SK-N-MC (cell line): ENCODE measurements around the gene E2F4.

ENCODE experiments used
- DNase-seq: peaks from one replicate; pipeline ENCODE4 v3.0.0-alpha.2; 2011; ENCODE audit warnings: low read depth, low spot score
- H3K27ac ChIP-seq: fragments of 200-600 bp; sonication (generic); 2 replicates; pipeline ENCODE4 v1.5.1; 2016; ENCODE audit warnings: mixed run types
- H3K36me3 ChIP-seq: fragments of 200-600 bp; sonication (generic); 2 replicates; pipeline ENCODE4 v1.6.1; 2017; ENCODE audit warnings: antibody characterized with exemption, low read length, mixed read lengths; ENCODE audit not compliant: insufficient read depth
- H3K4me3 ChIP-seq: fragments of 200-600 bp; sonication (generic); 2 replicates; pipeline ENCODE4 v1.5.1; 2016
- H3K9ac ChIP-seq: fragments of 200-600 bp; sonication (generic); 2 replicates; pipeline ENCODE4 v1.8.0; 2017; ENCODE audit warnings: mixed run types, mixed read lengths; ENCODE audit not compliant: insufficient read length
- H3K9me3 ChIP-seq: fragments of 200-600 bp; sonication (generic); 2 replicates; pipeline ENCODE4 v1.6.1; 2017; ENCODE audit warnings: low read depth, mild to moderate bottlenecking, antibody characterized with exemption, low read length, moderate library complexity, mixed read lengths
- EZH2 ChIP-seq: fragments of 200-600 bp; sonication (generic); IDR thresholded peaks from one replicate; pipeline ENCODE4 v1.6.1; 2017; ENCODE audit warnings: antibody characterized with exemption
- FOXP2 ChIP-seq: optimal IDR thresholded peaks from 2 replicates; pipeline ENCODE3; 2011; ENCODE audit warnings: mild to moderate bottlenecking, moderate library complexity; ENCODE audit not compliant: insufficient read depth; ENCODE audit errors: extremely low read length, control extremely low read depth
- POLR2AphosphoS5 ChIP-seq: IDR thresholded peaks from 2 replicates; pipeline ENCODE4 v1.6.1; 2012; ENCODE audit warnings: mild to moderate bottlenecking, low read depth, low read length, borderline replicate concordance

Gene E2F4

DNA sequence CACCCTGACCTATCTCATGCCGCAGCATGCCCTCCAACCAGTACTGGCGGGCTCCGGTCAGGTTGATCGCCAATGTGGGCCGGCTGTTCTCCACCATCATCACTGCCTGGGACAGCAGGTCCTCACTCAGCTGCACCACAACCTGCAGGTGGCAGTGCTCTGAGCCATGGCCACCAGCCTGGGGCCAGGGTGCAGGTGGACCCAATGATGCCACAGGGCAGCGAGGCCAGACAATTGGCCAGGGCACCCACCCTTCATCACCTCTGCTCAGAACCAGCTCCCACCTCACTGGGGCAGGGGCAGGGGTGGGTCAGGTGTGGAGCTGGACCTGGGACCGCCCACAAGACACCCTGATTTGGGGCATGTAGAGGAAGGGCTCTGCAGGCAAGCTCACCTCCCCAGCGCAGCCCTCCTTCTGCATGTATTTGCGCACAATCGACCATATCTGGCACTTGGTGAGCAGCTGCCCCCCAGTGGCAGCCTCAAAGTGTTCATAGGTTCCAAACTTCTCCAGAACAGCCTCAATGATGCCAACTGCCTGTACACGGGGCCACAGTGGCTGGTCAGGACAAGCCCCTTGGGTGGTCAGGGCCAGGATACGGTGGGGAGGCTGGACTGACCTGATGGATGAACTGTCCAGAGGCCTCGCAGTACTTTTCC is 12.4 kb upstream of the E2F4 start:
- no peak for DNase-seq
- Histone ChIP-seq H3K27ac (no peak overlapping the region), H3K4me3 (no peak overlapping the region), H3K9ac (no peak overlapping the region), H3K36me3 (no peaks in the 10 kb centered on the region), H3K9me3 (no peaks in the 10 kb centered on the region)
- TF ChIP-seq POLR2AphosphoS5 (no peak), EZH2 (no peak), FOXP2 (no peak)

DNA sequence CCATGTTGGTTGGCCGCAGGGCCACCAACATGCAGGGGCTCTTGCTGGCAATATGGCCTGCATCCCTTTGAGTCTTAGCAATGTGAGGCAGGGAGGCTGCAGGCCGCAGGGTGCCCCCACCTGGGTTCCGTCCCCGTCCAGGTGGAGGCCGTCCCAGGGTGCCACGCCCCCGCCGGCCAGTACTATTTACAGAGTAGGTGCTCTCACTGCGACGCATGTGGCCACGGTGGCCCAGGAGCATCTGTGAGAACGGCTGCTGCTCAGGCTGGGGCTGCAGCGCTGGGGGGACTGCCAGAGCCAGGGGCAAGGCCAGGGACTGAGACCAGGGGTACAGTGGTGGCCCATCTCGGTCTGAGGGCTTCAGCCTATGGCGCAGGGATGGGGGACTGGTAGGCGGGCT is 11.8 kb upstream of the E2F4 start:
- Histone ChIP-seq H3K27ac (no peak overlapping the region), H3K36me3 (no peaks in the 10 kb centered on the region), H3K9ac (no peak overlapping the region), H3K4me3 (no peak overlapping the region), H3K9me3 (no peaks in the 10 kb centered on the region)
- no peak for DNase-seq
- no peak for TF ChIP-seq POLR2AphosphoS5

DNA sequence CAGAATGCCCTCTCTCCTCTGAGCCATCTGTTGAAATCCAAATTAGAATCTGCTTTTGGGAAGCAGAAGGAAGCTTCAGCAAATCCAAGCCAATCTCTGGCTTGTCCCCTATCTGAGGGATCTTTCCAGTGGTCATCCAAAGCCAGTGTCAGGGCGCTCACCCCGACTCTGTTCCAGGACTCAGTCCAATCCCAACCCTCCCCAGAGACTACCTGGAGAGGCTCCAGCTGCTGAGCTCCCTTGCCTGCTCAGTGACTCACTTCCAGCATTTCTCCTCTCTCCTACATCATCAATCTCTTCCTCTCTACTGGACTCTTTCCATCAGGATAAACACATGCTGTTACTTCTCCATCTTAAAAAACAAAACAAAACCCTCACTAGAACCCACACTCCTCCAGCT is 10.6 kb upstream of the E2F4 start:
- Histone ChIP-seq H3K9ac (no peak overlapping the region), H3K9me3 (no peaks in the 10 kb centered on the region), H3K36me3 (no peaks in the 10 kb centered on the region), H3K4me3 (no peak overlapping the region), H3K27ac (no peak overlapping the region)
- TF ChIP-seq EZH2 (no peak), POLR2AphosphoS5 (no peak), FOXP2 (no peak)
- no peak for DNase-seq

DNA sequence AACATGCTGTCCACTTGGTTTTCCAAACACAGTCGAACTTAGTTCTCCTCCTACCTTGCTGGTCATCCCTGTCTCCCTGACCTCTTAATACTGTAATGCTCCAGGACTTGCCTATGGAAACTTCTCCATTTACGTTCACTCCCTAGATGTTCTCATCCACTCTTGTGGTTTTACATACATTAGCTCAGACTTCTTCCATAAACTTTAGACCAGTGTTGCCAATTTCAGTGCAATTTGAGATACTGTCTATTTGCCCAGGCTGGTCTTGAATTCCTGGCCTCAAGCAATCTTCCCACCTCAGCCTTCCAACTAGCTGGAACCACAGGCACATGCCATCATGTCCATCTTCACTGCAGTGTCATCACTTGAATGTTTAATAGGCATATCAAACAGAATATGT is 9.7 kb upstream of the E2F4 start:
- no peaks in the 10 kb centered on the region for H3K9me3 ChIP-seq
- no peak for TF ChIP-seq EZH2
- TF ChIP-seq FOXP2 = no peak
- no peak for TF ChIP-seq POLR2AphosphoS5
- H3K36me3 ChIP-seq = no peaks in the 10 kb centered on the region
- DNase-seq = no peak
- no peak overlapping the region for H3K27ac ChIP-seq
- H3K9ac ChIP-seq = no peak overlapping the region
- H3K4me3 ChIP-seq = peak overlapping the region; percentile 85

DNA sequence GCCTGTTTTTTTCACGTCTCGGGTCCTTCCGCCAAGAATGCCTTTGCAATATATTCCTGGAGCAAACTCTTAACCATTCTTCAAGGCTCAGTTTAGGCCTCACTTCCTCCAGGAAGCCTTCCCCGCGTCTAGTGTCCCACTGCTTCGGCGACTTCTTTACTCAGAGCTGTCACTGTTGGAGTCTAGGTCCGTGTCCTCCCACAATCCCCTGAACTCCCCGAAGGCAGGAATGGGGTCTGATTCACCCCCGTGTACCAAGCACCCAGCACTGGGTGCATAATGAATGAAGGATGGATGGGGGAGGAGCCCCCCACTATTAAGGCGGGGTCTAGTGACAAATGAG is 8.7 kb upstream of the E2F4 start:
- TF ChIP-seq POLR2AphosphoS5 (no peak), EZH2 (no peak), FOXP2 (no peak)
- H3K4me3 ChIP-seq = peak overlapping the region; percentile 85
- DNase-seq = no peak
- no peaks in the 10 kb centered on the region for H3K9me3 ChIP-seq
- no peaks in the 10 kb centered on the region for H3K36me3 ChIP-seq
- H3K9ac ChIP-seq = peak overlapping the region; percentile 68
- H3K27ac ChIP-seq = no peak overlapping the region

GRCh38 chr16:67183627-67184452 is 8.1 kb upstream of the E2F4 start, which contains the start of gene MATCAP1:
TSS of gene MATCAP1 (minus strand) at chr16:67183963. CDS start at chr16:67180610, 3,353 bp downstream.
- H3K9me3 ChIP-seq = no peaks in the 10 kb centered on the region
- peak within 1 kb of the TSS; percentile 85 for H3K27ac ChIP-seq
- peak within 1 kb of the TSS; percentile 85 for H3K4me3 ChIP-seq
- peak within 1 kb of the TSS; percentile 83 for H3K9ac ChIP-seq
- TF ChIP-seq EZH2 (no peak), FOXP2 (no peak), POLR2AphosphoS5 (peak; percentile 15; the same call in 1 of the 2 replicates)
- no peaks in the 10 kb centered on the region for H3K36me3 ChIP-seq
- DNase-seq = peak; percentile 76

DNA sequence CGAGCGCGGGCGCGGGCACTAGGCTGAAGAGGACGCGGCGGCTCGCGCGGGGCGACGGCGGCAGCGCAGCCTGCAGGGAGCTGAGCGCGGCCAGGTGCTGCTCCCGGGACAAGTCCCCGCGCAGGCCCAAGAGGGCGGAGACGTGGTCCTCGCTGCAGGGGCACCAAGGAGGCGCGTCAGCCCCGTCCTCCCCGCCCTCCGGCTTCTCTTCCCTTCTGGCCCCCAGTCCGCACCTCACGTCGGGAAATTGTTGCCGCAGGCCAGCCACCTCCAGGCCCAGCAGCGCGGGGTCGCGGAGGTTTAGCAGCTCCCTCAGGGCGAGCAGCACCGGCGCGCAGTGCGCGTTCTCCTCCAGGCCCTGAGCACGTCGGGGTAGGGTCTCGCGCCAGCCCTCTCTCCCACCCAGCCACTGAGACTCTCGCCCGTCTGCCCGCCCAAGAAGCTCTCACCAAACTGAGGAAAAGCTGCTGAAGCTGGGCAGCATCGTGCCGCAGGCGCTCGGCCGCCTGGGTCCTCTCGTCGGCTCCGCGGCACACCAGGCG is 7.4 kb upstream of the E2F4 start:
- H3K9me3 ChIP-seq = no peaks in the 10 kb centered on the region
- H3K36me3 ChIP-seq = no peaks in the 10 kb centered on the region
- no peak for TF ChIP-seq FOXP2
- TF ChIP-seq EZH2 = no peak
- no peak for TF ChIP-seq POLR2AphosphoS5
- no peak overlapping the region for H3K9ac ChIP-seq
- H3K4me3 ChIP-seq = peak overlapping the region; percentile 85
- no peak for DNase-seq
- no peak overlapping the region for H3K27ac ChIP-seq

DNA sequence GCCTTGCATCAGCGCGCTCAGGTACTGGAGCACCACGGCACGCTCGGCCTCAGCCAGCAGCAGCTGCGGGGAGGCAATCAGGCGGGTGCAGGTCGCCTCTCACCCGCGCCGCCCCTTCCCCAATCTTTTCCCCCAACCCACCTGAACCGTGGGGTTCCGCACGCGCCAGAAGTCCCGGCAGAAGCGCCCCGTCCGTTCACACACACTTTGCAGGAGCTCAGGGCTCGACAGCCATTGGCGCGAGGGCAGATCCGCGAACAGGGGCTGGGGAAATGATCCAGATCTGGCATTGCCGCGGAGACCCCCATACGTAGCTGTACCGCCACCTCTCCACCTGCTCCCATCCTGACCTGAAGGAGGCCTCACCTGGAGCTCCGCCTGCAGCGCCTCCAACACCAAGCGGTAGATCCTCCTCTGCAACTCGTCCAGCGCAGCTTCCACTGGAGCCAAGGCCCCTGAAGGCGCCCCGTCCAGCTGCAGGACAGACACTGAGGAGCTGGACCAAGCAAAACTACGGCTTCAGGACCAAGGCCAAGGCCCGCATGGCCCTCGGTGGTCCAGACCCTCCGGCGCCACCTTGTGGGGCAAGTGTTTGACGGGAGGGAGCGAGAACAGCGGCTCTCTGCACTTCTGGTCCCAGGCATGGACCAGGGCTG is 6.8 kb upstream of the E2F4 start:
- Histone ChIP-seq H3K9me3 (no peaks in the 10 kb centered on the region), H3K36me3 (no peaks in the 10 kb centered on the region), H3K9ac (no peak overlapping the region), H3K27ac (no peak overlapping the region), H3K4me3 (no peak overlapping the region)
- no peak for DNase-seq
- no peak for TF ChIP-seq FOXP2
